ENCODE measurements around the gene ARHGEF4. TPM values are rescaled to one million over a fixed set of nuclear protein-coding genes. Genes with fewer than 3 reads are reported as not detected.

Gene ARHGEF4
- total RNA-seq, 1 experiment from 2014 or later = 0.80 TPM

DNA sequence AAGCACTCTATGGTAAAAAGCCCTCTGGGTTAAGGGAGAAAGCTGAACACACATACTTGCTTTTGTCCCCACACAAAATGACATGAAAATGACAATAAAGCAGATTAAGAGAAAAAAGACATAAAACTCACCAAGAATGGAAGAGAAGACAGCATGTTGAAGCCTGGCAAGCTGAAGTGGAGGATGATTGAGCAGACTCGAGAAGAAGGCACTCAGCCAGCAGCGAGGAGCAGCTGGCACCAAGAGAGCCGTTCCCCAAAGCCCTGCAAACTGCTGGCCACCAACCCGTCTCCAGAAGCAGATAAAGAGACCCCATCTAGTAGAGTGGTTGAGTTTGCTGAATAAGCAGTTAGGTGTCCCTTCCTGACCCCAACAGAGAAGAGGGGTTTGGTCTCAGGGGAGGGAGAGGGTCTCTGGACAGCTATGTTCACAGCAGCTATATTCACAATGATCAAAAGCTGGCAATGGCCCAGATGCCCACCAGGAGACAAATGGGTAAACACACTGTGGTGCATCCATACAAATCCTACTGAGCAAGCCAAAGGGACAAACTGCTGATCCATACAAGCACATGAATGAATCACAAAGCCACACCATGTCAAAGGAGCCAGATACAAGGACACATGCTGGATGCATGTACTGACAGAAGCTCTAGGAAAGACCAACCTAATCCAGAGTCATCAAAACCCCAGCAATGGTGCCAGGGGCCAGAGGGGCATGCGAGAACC, 219.7 kb downstream of the ARHGEF4 start:
- ATAC-seq (no peak), DNase-seq (ENCODE audit: low read depth, low spot score) (no peak)
- H3K36me3 ChIP-seq (ENCODE audit: control insufficient read depth, insufficient read depth, low read length) = peaks cover 30% of the 10 kb centered on the region
- CTCF ChIA-PET = no interaction called here
- no peaks in the 10 kb centered on the region for H3K27me3 ChIP-seq (ENCODE audit: control insufficient read depth, insufficient read depth, low read length)
- H3K27ac ChIP-seq (ENCODE audit: low read length) = no peak overlapping the region
- TF ChIP-seq, protein P1, sequence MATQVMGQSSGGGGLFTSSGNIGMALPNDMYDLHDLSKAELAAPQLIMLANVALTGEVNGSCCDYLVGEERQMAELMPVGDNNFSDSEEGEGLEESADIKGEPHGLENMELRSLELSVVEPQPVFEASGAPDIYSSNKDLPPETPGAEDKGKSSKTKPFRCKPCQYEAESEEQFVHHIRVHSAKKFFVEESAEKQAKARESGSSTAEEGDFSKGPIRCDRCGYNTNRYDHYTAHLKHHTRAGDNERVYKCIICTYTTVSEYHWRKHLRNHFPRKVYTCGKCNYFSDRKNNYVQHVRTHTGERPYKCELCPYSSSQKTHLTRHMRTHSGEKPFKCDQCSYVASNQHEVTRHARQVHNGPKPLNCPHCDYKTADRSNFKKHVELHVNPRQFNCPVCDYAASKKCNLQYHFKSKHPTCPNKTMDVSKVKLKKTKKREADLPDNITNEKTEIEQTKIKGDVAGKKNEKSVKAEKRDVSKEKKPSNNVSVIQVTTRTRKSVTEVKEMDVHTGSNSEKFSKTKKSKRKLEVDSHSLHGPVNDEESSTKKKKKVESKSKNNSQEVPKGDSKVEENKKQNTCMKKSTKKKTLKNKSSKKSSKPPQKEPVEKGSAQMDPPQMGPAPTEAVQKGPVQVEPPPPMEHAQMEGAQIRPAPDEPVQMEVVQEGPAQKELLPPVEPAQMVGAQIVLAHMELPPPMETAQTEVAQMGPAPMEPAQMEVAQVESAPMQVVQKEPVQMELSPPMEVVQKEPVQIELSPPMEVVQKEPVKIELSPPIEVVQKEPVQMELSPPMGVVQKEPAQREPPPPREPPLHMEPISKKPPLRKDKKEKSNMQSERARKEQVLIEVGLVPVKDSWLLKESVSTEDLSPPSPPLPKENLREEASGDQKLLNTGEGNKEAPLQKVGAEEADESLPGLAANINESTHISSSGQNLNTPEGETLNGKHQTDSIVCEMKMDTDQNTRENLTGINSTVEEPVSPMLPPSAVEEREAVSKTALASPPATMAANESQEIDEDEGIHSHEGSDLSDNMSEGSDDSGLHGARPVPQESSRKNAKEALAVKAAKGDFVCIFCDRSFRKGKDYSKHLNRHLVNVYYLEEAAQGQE (IDR thresholded peaks at IDR 0.05; ENCODE audit: insufficient read depth in 1 of 2, low read depth in 2 of 2, low read length in 1 of 2) = no peak
- TF ChIP-seq, protein P2, sequence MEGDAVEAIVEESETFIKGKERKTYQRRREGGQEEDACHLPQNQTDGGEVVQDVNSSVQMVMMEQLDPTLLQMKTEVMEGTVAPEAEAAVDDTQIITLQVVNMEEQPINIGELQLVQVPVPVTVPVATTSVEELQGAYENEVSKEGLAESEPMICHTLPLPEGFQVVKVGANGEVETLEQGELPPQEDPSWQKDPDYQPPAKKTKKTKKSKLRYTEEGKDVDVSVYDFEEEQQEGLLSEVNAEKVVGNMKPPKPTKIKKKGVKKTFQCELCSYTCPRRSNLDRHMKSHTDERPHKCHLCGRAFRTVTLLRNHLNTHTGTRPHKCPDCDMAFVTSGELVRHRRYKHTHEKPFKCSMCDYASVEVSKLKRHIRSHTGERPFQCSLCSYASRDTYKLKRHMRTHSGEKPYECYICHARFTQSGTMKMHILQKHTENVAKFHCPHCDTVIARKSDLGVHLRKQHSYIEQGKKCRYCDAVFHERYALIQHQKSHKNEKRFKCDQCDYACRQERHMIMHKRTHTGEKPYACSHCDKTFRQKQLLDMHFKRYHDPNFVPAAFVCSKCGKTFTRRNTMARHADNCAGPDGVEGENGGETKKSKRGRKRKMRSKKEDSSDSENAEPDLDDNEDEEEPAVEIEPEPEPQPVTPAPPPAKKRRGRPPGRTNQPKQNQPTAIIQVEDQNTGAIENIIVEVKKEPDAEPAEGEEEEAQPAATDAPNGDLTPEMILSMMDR (IDR thresholded peaks at IDR 0.05) = no peak
- TF ChIP-seq TCF7L2 (IDR thresholded peaks at IDR 0.05; ENCODE audit: low read depth, low read length) = no peak
- no peak for TF ChIP-seq POLR2AphosphoS5 (IDR thresholded peaks at IDR 0.05; ENCODE audit: low read depth, low read length)
- no peak for TF ChIP-seq SIN3A (IDR thresholded peaks at IDR 0.05; ENCODE audit: borderline replicate concordance, insufficient read depth, low read depth, low read length)
- no peaks in the 10 kb centered on the region for H3K4me1 ChIP-seq (ENCODE audit: control insufficient read depth, insufficient read depth, low read length)
- POLR2A ChIA-PET = no interaction called here
- H3K9me3 ChIP-seq (ENCODE audit: control insufficient read depth, insufficient read depth, low read depth, low read length) = no peaks in the 10 kb centered on the region
- H3K4me3 ChIP-seq (ENCODE audit: low read depth in 2 of 2, low read length in 2 of 2) = no peak overlapping the region
- in situ Hi-C loops (cut with HindIII; ENCODE audit: low pct_unique_long_range_greater_than_20kb, low sequenced_read_pairs) = no loop called here
- intact Hi-C loops (cut with micrococcal nuclease; ENCODE audit: unreplicated experiment) = no loop called here
- BruUV-seq (replicated peaks) = no TSS peak

DNA sequence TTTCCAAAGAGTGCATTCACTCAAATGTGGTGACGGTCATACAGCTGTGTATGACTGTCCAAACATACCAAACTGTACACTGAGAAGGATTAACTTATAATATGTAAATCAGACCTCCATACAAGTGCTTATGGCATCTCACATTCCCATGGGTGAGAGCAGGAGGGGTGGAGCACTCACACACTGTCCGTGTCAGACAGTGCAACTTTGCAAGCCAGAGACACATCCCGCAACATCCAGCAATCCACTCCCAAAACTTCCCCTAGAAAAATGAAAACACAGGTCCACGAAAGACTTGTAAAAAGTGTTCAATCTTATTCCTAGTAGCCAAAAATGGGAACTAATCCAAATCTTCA, 220.2 kb downstream of the ARHGEF4 start:
- no peak overlapping the region for H3K27ac ChIP-seq (ENCODE audit: low read length)
- H3K4me3 ChIP-seq (ENCODE audit: low read depth in 2 of 2, low read length in 2 of 2) = no peak overlapping the region
- BruUV-seq (replicated peaks) = no TSS peak
- DNase-seq (ENCODE audit: low read depth, low spot score) (no peak), ATAC-seq (no peak)
- intact Hi-C loops (cut with micrococcal nuclease; ENCODE audit: unreplicated experiment) (no loop called here), in situ Hi-C loops (cut with HindIII; ENCODE audit: low pct_unique_long_range_greater_than_20kb, low sequenced_read_pairs) (no loop called here)
- ChIA-PET POLR2A (no interaction called here), CTCF (no interaction called here)
- H3K27me3 ChIP-seq (ENCODE audit: control insufficient read depth, insufficient read depth, low read length) = no peaks in the 10 kb centered on the region
- TF ChIP-seq, protein P2 (IDR thresholded peaks at IDR 0.05) = no peak
- TF ChIP-seq SIN3A (IDR thresholded peaks at IDR 0.05; ENCODE audit: borderline replicate concordance, insufficient read depth, low read depth, low read length) = no peak
- TF ChIP-seq, protein P1 (IDR thresholded peaks at IDR 0.05; ENCODE audit: insufficient read depth in 1 of 2, low read depth in 2 of 2, low read length in 1 of 2) = no peak
- TF ChIP-seq POLR2AphosphoS5 (IDR thresholded peaks at IDR 0.05; ENCODE audit: low read depth, low read length) = no peak
- no peak for TF ChIP-seq TCF7L2 (IDR thresholded peaks at IDR 0.05; ENCODE audit: low read depth, low read length)
- no peaks in the 10 kb centered on the region for H3K9me3 ChIP-seq (ENCODE audit: control insufficient read depth, insufficient read depth, low read depth, low read length)
- no peaks in the 10 kb centered on the region for H3K4me1 ChIP-seq (ENCODE audit: control insufficient read depth, insufficient read depth, low read length)
- peaks cover 27% of the 10 kb centered on the region for H3K36me3 ChIP-seq (ENCODE audit: control insufficient read depth, insufficient read depth, low read length)
